ENCODE measurements around the gene SLC15A4. TPM values are rescaled to one million over a fixed set of nuclear protein-coding genes. Genes with fewer than 3 reads are reported as not detected.
"Not testable (repeated sequence)": the region's sequence is repeated elsewhere in the genome, so short reads cannot be mapped to it uniquely, and the experiment has no call there.

Gene SLC15A4
- 22.2 and 23.2 TPM in 2 replicates for total RNA-seq (2014; rRNA removed; shearing (Covaris generic))

DNA sequence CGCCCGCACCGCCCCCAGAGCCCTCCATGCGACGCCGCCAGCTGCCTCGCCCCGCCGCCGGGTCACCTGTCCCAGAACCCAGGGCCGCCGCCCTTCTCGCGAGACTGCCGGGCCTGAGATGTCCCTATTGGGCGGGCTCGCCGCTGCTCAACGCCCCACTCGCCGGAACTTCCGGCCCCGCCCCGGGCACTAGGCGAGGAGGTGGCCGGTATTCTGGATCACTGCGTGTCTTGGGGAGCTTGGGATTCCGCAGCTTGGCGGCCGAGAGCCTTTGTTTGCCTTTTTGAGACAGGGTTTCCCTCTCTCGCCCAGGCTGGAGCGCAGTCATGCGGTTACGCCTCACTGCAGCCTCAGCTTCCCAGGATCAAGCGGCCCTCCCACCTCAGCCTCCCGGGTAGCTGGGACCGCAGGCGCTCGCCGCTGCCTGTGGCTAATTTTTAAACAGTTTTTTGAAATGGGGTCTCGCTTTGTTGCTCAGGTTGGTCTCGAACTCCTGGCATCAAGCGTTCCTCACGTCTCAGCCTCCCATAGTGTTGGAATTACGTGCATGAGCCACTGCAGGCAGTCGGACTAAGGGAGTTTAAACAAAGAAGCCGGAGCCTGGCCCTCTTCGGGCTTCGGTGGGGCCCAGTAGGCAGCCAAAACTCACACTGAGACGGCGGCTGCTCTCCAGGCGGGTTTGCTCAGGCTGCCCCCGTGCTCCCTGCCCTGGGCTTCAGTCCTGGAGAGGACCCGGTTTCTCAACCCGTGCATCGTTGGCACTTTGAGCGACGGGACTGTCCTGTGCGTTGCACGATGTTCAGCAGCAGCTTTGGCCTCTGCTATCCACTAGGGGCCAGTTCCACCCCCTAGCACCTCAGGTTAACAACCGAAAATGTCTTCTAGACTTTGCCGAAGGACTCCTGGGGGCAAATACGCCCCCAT, at the start of gene SLC15A4:
TSS of gene SLC15A4 (minus strand) at position 43 of the 924 bp plus-strand sequence. CDS start at position 28, 15 bp downstream.
- DNase-seq (ENCODE audit: low read depth), result peak; percentile 89

DNA sequence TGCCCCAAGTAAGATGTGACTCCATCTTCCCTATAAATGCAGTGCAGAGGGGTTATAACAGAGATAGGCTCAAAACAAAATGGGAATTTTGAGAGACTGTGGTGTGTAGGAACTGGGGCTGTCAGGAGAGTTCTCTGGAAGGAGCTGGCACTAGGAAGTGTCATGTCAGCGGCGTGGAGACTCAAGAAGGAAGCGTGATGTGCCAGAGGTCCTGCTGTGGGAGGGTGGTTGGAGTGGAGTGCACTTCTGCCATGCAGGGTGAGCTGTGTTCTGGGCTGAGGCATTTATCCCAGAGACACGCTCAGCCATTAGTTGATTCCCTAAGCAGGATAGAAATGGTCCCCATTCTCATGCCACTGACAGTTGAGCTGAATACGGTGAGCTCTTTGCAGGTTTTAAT, 48.5 kb upstream of the SLC15A4 start:
- DNase-seq (ENCODE audit: low read depth), result no peak

DNA sequence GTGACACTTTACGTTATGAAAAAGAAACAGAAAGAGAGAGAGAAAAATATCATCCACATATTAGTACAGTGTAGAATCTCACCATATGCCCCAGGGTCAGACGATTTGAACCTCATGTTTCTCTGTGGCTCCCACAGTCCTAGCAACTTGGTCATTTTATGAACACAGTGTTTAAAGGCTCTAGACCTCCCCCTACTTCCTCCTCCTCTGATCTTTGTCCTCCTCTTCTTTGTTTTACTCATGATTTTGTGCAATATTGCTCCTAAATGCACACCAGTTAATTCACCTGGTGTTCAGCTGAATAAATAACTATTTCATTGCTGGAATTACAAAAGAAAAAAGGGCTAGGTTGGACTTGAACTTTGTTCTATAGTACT, 47.7 kb upstream of the SLC15A4 start:
- no peak for DNase-seq (ENCODE audit: low read depth)

DNA sequence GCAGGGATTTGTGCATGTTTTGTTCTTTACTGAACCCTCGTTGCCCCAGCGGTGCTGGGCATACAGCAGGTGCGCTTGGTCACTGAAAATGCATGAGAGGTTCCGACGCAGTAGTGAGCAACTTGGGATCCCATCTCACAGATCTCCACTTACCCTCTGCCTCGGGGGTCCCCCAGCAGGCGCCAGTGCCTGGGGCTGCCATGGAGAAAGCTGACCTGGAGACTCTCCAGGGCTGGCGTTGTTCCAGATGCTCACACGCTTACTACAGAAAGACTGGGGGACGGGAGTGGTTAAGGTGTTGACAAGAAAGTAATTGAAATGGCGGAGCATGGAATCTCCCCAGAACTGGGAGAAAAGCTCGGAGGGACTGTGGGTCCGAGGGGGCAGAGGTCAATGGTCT, 43.7 kb upstream of the SLC15A4 start:
- DNase-seq (ENCODE audit: low read depth), result no peak

DNA sequence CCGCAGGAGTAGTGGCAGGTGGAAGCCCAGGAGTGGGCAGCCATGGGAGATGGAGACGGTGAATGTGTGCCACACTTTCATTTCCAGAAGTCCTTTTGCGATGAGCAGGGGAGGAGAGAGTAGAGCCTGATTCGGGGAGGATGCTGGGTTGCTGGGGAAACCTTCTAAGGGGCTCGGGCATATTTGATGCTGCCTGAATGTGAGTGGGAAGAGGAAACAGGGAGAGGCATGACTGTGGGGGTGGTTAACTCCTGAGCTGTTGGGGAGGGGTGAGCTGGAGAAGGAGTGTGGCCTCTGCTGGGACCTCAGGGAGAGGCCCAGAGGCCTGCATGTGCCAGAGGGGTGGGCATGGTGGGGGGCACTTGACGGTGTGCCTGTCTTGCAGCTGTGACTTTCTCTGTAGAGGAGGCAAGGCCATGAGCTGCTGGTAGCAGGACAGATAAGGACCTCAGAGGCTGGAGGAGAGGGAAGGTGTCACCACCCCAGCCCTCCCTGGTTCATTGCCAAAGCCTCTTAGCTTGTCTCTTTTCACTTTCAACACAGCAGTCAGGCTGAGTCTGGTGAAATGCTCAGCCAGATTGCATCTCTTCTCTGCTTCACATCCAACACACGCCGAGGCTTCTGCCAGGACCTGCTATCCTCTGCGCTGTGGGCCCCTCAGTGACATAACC, 40.9 kb upstream of the SLC15A4 start:
- DNase-seq (ENCODE audit: low read depth), result no peak

DNA sequence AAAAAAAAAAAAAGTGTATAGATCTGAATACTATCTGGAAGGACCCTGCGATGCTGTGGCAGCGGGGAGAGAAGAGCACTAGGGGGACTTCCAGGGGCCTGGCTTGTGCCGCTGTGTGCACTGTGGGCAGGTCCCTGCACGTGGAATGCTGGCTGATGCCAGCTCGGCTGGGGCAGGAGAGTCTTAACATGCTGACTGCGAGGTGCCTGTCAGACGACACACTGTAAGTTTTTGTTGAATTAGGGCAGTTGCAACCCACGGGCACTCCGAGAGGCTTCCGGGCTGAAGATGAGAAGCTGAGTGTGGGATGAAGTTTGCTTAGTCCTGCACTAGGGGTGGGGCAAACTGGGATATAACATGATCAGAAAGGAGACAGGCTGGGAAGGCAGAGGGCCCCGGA, 40.2 kb upstream of the SLC15A4 start:
- DNase-seq (ENCODE audit: low read depth), result no peak

DNA sequence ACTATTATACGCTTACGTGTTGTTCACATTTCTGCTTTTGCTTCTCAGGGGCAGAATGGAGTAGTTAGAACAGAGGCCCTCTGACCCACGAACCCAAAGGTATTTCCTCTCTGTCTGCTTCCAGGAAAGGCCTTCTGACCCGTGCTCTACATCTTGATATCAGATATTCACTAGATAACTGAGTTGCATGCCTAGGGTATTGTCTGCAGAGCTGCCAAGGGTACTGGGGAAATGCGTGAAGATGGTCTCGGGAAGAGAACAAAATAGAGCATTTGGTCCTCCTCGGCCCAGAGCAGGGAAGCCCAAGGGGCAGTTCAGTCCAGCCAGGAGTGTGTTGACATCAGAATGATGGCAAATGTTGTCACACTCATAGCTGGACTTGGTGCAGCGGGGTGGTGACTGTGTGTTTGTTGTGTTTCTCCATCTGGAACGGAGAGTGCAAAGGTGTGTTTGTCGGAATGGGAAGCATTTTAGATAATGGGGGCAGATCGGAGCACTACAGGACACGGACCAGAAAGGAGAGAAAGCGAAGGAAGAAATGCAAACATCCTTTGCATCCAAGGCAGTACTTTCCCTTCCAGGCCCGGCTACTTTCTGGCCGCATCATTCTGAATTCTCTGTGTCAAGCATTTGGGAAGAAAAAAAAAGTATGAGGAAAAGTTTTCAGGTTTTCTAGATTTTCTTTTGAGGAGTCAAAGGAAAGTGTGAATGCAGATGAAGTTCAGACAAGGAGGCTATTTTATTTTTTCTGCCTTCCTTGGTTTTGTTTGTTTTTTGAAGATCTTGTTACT, 37.7 kb upstream of the SLC15A4 start:
- no peak for DNase-seq (ENCODE audit: low read depth)

DNA sequence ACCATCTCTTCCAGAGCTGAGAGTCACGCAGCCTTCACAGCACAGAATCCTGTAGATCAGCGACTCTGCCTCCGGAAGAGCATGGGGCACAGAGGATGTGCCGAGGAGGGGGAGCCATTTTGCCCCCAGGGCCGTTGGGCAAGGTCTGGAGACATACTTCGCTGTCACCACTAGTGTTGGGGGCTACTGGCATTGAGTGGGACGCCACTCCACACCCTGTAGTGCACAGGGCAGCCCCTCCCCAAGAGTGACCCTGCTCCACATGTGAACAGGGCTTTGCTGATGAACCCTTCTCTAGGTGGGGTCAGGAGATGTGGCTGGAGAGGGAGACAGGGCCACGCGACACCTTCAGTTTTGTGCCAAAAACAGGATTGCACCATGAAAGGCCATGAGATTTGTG, 35.6 kb upstream of the SLC15A4 start:
- DNase-seq (ENCODE audit: low read depth), result no peak

DNA sequence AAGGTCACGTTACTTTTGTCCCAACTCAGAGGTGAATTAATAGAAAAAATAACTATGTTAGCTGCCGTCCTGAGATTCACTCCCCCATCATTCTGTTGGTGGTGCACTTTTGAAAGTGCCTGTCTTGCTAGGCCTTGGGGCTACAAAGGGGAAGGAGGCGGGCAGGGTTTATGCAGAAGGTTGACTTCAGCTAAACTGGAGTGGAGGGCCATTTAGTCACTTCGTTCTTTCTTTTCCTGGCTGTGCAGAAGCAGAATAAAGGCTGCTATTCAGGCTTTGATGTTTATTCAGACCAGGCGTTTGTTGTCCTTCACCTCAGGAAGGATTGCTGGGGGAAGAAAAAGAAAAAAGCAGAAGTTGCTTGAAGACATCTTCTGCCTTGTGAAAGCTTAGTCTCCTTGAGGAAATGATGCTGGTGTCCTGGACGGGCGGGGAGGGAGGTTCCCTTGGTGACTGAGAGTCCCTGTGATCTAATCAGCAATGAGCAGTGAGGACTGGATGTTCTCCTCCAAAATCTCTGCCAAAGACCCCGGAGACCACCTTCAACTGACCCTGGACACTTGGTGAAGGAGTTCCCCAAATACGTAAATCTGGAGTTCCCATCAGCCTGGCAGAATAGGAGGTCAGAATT, 33.5 kb upstream of the SLC15A4 start:
- DNase-seq (ENCODE audit: low read depth), result no peak

DNA sequence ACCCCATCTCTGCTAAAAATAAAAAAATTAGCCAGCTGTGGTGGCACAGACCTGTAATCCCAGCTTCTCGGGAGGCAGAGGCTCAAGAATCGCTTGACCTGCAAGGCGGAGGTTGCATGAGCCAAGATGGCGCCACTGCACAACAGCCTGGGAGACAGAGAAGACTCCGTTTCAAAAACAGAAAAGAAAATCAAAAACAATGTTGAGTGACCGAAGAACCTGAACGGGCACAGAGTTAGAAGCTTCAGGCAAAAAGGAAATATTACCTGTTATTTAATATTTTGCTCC, 33.0 kb upstream of the SLC15A4 start:
- DNase-seq (ENCODE audit: low read depth), result no peak

DNA sequence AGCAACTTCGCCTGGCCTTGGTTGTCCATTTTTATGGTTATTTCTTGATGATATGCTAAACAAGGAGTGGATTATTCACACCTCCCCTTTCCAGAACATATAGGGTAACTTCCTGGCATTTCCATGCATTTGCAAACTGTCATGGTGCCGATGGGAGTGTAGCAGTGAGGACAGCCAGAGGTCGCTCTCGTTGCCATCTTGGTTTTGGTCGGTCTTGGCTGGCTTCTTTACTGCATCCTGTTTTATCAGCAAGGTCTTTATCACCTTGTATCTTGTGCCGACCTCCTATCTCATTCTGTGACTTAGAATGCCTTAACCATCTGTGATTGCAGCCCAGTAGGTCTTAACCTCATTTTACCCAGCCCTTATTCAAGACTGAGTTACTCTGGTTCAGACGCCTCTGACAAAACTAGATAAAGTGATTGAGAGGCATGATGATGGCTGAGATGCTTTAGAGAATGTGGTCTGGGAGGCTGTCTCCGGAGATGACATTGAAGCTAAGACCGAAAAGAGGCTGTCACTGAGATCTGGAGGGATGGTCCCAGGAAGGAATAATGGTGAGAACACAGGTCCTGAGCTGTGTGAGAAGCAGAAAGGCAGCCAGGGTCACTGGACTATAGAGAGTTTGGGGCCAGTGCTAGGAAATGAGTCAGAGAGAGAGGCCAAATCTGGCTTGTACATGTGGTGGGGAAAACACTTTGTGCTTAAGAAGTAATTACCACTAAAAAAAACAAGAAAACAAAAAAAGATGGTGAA, 32.5 kb upstream of the SLC15A4 start:
- DNase-seq (ENCODE audit: low read depth), result no peak

DNA sequence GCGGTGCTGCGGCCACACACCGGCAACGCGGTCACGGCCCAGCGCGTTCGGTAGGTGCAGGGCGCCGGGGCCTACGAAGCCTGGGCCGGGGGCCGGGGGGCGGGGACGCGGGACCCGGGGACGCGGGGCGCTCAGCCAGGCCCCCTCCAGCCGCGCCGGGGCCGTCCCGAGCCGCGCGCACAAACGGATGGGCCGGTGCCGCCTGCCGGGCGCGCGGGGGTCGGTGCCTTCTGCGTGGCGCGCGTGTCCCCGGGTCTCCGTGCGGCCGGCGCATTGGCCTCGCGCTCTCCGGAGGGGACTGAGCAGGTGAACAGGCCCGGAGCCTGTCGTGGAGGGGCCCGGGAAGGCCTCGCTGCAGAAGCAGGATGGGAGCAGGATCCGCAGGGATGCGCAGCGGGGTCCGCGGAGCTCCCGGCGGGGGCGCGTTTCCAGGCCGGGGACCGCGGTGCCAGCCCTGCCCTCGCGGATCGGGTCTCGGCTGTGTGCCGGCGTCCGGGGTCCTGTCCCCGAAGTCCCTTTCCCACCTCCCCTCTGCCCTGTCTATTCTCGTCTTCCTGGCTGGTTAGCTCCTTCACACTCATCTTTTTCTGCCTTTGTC, 29.9 kb upstream of the SLC15A4 start:
- no peak for DNase-seq (ENCODE audit: low read depth)

DNA sequence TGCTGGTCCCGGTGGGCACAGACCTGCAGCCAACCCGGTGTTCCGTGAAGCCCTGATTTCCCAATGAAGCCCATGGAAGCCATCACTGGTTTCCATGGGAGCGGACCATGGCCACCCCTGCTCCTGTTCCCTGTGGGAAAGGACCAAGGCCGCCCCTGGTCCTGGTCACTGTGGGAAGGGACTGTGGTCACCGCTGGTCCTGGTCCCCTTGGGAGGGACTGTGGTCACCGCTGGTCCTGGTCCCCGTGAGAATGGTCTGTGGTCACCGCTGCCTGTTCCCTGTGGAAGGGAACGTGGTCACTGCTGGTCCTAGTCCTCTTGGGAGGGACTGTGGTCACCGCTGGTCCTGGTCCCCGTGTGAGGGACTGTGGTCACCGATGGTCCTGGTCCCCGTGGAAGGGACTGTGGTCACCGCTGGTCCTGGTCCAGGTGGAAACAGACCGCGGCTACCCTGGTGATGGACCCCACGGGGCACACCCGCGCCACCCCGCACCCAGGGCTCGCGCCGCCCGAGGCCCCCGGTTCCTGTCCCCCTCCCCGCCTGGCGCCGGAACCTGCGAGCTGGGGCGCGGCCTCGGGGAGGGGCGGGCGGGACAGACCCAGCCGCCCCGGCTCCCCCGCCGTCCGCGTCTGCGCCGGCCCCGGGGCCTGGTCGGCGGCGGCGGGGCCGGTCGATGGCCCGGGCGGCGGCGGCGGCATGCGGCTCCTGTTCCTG, 29.3 kb upstream of the SLC15A4 start, which contains the start of gene GLT1D1:
TSS of gene GLT1D1 (plus strand) at position 594 of the 715 bp plus-strand sequence. CDS start at position 698, 104 bp downstream.
- DNase-seq (ENCODE audit: low read depth), result no peak

DNA sequence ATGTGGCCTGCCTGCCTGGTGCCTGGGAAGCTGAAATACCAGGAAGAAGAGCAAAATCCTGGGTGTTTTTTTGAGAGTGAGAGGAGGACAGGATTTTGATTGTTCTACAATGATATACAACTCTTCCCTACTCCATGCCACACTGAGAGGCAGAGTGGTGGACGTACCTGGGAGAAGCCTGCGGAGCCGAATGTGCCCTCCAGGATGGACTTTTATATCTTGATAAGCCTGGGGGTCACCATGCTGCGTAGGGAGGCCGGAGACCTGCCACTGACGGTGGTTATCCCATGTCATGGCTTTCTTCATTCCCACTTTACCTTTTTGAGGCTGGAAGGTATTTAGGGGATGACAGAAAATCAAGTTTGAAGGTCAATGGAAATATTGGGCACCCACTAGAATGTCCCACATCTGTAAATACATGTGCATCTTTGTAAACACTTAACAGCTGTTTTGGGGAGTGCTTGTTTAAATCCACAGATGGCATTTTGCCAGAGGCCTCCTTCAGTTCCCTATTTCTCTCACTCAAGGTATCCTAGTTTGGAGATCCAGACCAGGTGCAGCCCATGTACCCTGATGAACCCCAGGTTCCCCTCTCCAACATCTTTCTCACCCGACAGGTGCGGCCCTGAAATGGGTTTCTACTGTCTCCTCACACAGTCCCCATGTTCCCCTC, 28.4 kb upstream of the SLC15A4 start:
- no peak for DNase-seq (ENCODE audit: low read depth)

DNA sequence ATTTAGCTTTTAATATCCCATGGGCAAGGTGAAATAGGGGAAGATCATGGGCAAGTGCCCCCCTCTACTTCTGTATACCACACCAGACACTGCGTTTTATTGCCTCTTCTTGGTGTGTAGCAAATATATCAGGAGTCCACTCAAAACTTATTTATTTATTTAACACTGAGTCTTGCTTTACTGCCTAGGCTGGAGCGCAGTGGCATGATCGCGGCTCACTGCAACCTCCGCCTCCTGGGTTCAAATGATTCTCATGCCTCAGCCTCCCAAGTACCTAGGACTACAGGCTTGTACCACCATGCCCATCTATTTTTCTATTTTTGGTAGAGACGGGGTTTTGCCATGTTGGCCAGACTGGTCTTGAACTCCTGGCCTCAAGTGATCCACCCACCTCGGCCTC, 27.7 kb upstream of the SLC15A4 start:
- not testable (repeated sequence) for DNase-seq (ENCODE audit: low read depth)

DNA sequence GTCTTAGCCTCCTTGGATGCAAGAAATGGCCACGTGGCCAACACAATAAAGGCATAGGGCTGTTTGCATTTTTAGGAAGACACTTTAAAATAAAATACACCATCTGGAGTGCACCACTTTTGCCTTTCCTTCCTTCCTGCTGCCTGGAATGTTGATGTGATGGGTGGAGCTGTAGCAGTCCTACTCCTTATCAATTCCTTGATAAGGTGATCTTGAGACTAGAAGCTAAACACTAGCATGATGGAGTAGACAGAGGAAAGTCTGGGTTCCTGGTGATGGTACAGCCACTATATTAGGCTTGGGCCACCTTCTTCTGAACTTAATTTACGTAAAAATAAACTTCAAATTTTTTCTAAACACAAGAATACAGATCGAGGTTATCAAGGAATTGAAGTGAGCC, 26.6 kb upstream of the SLC15A4 start:
- DNase-seq (ENCODE audit: low read depth), result no peak

DNA sequence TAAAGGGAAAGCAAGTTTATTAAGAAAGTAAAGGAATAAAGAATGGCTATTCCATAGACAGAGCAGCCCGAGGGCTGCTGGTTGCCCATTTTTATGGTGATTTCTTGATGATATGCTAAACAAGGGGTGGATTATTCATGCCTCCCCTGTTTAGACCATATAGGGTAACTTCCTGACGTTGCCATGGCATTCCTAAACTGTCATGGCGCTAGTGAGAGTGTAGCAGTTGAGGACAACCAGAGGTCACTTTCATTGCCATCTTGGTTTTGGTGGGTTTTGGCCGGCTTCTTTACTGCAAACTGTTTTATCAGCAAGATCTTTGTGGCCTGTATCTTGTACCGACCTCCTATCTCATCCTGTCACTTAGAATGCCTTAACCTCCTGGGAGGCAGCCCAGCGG, 26.0 kb upstream of the SLC15A4 start:
- DNase-seq (ENCODE audit: low read depth), result not testable (repeated sequence)

DNA sequence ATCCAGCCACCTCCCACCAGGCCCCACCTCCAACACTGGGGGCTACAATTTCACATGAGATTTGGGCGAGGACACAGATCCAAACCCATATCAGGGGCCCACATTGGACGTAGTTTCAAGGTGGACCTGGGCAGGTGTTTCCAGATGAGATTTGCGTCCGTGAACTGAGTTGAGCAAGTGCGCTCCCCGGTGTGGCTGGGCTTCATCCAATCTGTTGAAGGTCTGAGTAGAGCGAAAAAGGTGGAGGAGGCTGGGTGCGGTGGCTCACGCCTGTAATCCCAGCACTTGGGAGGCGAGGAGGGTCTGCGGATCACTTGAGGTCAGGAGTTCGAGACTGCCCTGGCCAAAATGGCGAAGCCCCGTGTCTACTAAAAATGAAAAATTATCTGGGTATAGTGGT, 24.6 kb upstream of the SLC15A4 start:
- no peak for DNase-seq (ENCODE audit: low read depth)

DNA sequence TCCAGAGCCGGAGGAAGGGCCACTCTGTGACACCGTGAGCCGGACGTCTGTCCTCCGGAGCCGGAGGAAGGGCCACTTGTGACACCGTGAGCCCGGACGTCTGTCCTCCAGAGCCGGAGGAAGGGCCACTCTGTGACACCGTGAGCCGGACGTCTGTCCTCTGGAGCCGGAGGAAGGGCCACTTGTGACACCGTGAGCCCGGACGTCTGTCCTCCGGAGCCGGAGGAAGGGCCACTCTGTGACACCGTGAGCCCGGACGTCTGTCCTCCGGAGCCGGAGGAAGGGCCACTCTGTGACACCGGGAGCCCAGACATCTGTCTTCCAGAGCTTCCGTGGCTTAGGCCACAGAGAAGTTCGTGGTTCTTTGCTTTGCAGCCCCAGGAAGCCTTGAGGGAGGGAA, 22.9 kb upstream of the SLC15A4 start:
- not testable (repeated sequence) for DNase-seq (ENCODE audit: low read depth)

Measured in RPMI7951 (cell line).